HG02884 (cell line): ENCODE data around the gene HAUS6.

Experiments
- ATAC-seq: cut with Tn5 transposase; IDR thresholded peaks from one replicate; pipeline ENCODE4 v1.9.1; 2021; ENCODE audit warnings: mild to moderate bottlenecking, moderate library complexity; ENCODE audit not compliant: unreplicated experiment

HAUS6 gene

GRCh38 chr9:19036611-19037010 is 66.1 kb downstream of the HAUS6 start:
- ATAC-seq: no peak

GRCh38 chr9:19033015-19033414 is 69.7 kb downstream of the HAUS6 start, which contains the start of gene SAXO1:
Gene SAXO1 (minus strand): TSS chr9:19033209. CDS start chr9:19032908, 301 bp downstream.
- no peak for ATAC-seq

GRCh38 chr9:19032406-19032805 is 70.3 kb downstream of the HAUS6 start:
- ATAC-seq: no peak

GRCh38 chr9:19030899-19031298 is 71.8 kb downstream of the HAUS6 start:
- peak; percentile 89 for ATAC-seq

- ATAC-seq: peak; percentile 43
Observed at GRCh38 chr9:19028835-19029451, 73.8 kb downstream of the HAUS6 start.

GRCh38 chr9:19027825-19028224 is 74.9 kb downstream of the HAUS6 start:
- ATAC-seq: no peak

GRCh38 chr9:19026375-19026774 is 76.3 kb downstream of the HAUS6 start:
- peak; percentile 30 for ATAC-seq

- no peak for ATAC-seq
Observed at GRCh38 chr9:19023078-19023477, 79.6 kb downstream of the HAUS6 start.

GRCh38 chr9:19022206-19022605 is 80.5 kb downstream of the HAUS6 start:
- ATAC-seq: peak; percentile 71

- ATAC-seq: peak; percentile 6
Observed at GRCh38 chr9:19021649-19022048, 81.1 kb downstream of the HAUS6 start.

GRCh38 chr9:19020886-19021455 is 81.7 kb downstream of the HAUS6 start:
- ATAC-seq: no peak

- ATAC-seq: no peak
Observed at GRCh38 chr9:19018201-19018600, 84.5 kb downstream of the HAUS6 start.

GRCh38 chr9:19009391-19009965 is 93.2 kb downstream of the HAUS6 start:
- no peak for ATAC-seq
